HepG2 (cell line): ENCODE measurements around the gene RGS7. TPM values are rescaled to one million over a fixed set of nuclear protein-coding genes. Genes with fewer than 3 reads are reported as not detected.

Experiments
- ATAC-seq: fragments of 200-7000 bp; cut with Tn5 transposase; 3 replicates; pipeline ENCODE4 v1.9.1; 2020; ENCODE audit warnings: mild to moderate bottlenecking, moderate library complexity
- BruUV-seq: library from RNA; stranded (reverse); fragments of 400-500 nt; replicated peaks from 2 replicates; lab custom pipeline; 2021; lab: Mats Ljungman, UMichigan
- CTCF ChIA-PET: fragments of 300-600 bp; formaldehyde crosslinking; extraction: SDS; loops from one replicate; lab custom pipeline; 2021; ENCODE audit warnings: low total read pairs, inconsistent platforms, low intra/inter-chr PET ratio; lab: Yijun Ruan, JAX
- POLR2A ChIA-PET: fragments of 350-600 bp; sonication (Branson Sonifier 250); formaldehyde crosslinking; loops from one replicate; lab custom pipeline; 2020; ENCODE audit warnings: antibody characterized with exemption, inconsistent platforms; lab: Yijun Ruan, JAX
- DNase-seq: peaks from one replicate; pipeline ENCODE4 v3.0.0-alpha.2; 2015; ENCODE audit warnings: low spot score
- FAIRE-seq: peaks from 3 replicates; lab custom pipeline; 2011; peaks lifted over from hg19 to GRCh38; lab: Jason Lieb, UNC
- H2AFZ ChIP-seq: one replicate; pipeline ENCODE4 v1.6.1; 2011; ENCODE audit warnings: low read length, inconsistent platforms
- H3K27ac ChIP-seq: fragments of 300-600 bp; 3 replicates; pipeline ENCODE4 v1.8.0; 2011; ENCODE audit warnings: mixed run types, mild to moderate bottlenecking, mixed read lengths, low read length, inconsistent platforms; ENCODE audit not compliant: insufficient read depth; ENCODE audit errors: extremely low read length
- H3K27me3 ChIP-seq, 2 experiments: fragments of 200-600 bp in 1 of 2; 2 replicates in 1 of 2; 3 replicates in 1 of 2; pipeline versions ENCODE4 v1.6.0 to v1.8.0; 2011; ENCODE audit warnings: low read length in 2 of 2, mild to moderate bottlenecking in 2 of 2, moderate library complexity in 2 of 2, inconsistent platforms in 1 of 2; ENCODE audit not compliant: insufficient read depth in 2 of 2, control insufficient read depth in 1 of 2
- H3K36me3 ChIP-seq, 2 experiments: fragments of 200-600 bp in 1 of 2; replicated peaks in 1 of 2; 2 replicates in 1 of 2; 3 replicates in 1 of 2; pipeline versions ENCODE4 v1.5.1 to v1.8.0; 2011; ENCODE audit warnings: low read length in 2 of 2, inconsistent platforms in 1 of 2; ENCODE audit not compliant: insufficient read depth in 2 of 2, control insufficient read depth in 1 of 2
- H3K4me1 ChIP-seq: 2 replicates; pipeline ENCODE4 v1.5.1; 2012; ENCODE audit warnings: low read length, inconsistent platforms; ENCODE audit not compliant: insufficient read depth
- H3K4me2 ChIP-seq: 2 replicates; pipeline ENCODE4 v1.6.0; 2011; ENCODE audit warnings: low read depth, low read length, inconsistent platforms
- H3K4me3 ChIP-seq, 3 experiments: fragments of 200-600 bp in 1 of 3; sonication (generic), shearing (Covaris generic) in 1 of 3; replicated peaks in 1 of 3; 2 replicates each; pipeline ENCODE4 v1.5.1; 2011 to 2016; ENCODE audit warnings: low read length in 3 of 3, inconsistent platforms in 2 of 3, low read depth in 2 of 3, mild to moderate bottlenecking in 2 of 3, control low read depth in 1 of 3, mixed read lengths in 1 of 3; ENCODE audit not compliant: insufficient read depth in 1 of 3
- H3K79me2 ChIP-seq: one replicate; pipeline ENCODE4 v1.6.1; 2011; ENCODE audit warnings: low read length, inconsistent platforms; ENCODE audit not compliant: insufficient read depth
- H3K9ac ChIP-seq: 2 replicates; pipeline ENCODE4 v1.6.0; 2011; ENCODE audit warnings: mild to moderate bottlenecking, low read depth, low read length, inconsistent platforms; ENCODE audit not compliant: insufficient read depth
- H3K9me3 ChIP-seq: 2 replicates; pipeline ENCODE4 v1.5.1; 2012; ENCODE audit warnings: mild to moderate bottlenecking, low read length
- H4K20me1 ChIP-seq: 2 replicates; pipeline ENCODE4 v1.6.0; 2011; ENCODE audit warnings: inconsistent platforms, mild to moderate bottlenecking, low read length, moderate library complexity; ENCODE audit not compliant: insufficient read depth
- ATAD3A ChIP-seq: sonication (generic); formaldehyde crosslinking; IDR thresholded peaks from 2 replicates; pipeline ENCODE4 v1.4.0; 2020; ENCODE audit warnings: missing genetic modification reagents
- ATRX ChIP-seq: sonication (generic); formaldehyde crosslinking; IDR thresholded peaks from 2 replicates; pipeline ENCODE4 v1.4.0; 2020; ENCODE audit warnings: missing genetic modification reagents, borderline replicate concordance
- ESRRA ChIP-seq: sonication (generic); formaldehyde crosslinking; IDR thresholded peaks from 2 replicates; pipeline ENCODE4 v1.5.1; 2020; ENCODE audit warnings: mild to moderate bottlenecking, low read depth, missing genetic modification reagents
- IRX3 ChIP-seq: sonication (generic); formaldehyde crosslinking; IDR thresholded peaks from 2 replicates; pipeline ENCODE4 v1.8.1; 2023; ENCODE audit warnings: mild to moderate bottlenecking, low read depth, missing genetic modification reagents, borderline replicate concordance
- KDM5A ChIP-seq: fragments of 200-600 bp; sonication (generic); IDR thresholded peaks from 2 replicates; pipeline ENCODE4 v1.7.0; 2018; ENCODE audit warnings: antibody characterized with exemption, mild to moderate bottlenecking, low read length, borderline replicate concordance
- KLF15 ChIP-seq: sonication (generic); formaldehyde crosslinking; IDR thresholded peaks from 2 replicates; pipeline ENCODE4 v1.8.1; 2023; ENCODE audit warnings: borderline replicate concordance, mild to moderate bottlenecking, inconsistent platforms, missing genetic modification reagents, mixed read lengths
- NFAT5 ChIP-seq: sonication (generic); formaldehyde crosslinking; IDR thresholded peaks from 2 replicates; pipeline ENCODE4 v1.4.0; 2020; ENCODE audit warnings: missing genetic modification reagents
- NFIC ChIP-seq: IDR thresholded peaks from 2 replicates; pipeline ENCODE4 v1.6.1; 2012; ENCODE audit warnings: mild to moderate bottlenecking, low read length, inconsistent platforms
- REPIN1 ChIP-seq: sonication (generic); formaldehyde crosslinking; IDR thresholded peaks from 2 replicates; pipeline ENCODE4 v1.8.0; 2022; ENCODE audit warnings: missing genetic modification reagents, low read depth, mild to moderate bottlenecking, borderline replicate concordance
- XRCC5 ChIP-seq: fragments of 200-400 bp; formaldehyde crosslinking; optimal IDR thresholded peaks from 2 replicates; pipeline ENCODE3; 2017; ENCODE audit warnings: mild to moderate bottlenecking, low read length
- ZBTB7A ChIP-seq: sonication (generic); formaldehyde crosslinking; IDR thresholded peaks from 2 replicates; pipeline ENCODE4 v1.8.0; 2022; ENCODE audit warnings: mild to moderate bottlenecking, missing genetic modification reagents
- ZNF143 ChIP-seq: sonication (generic); formaldehyde crosslinking; IDR thresholded peaks from 2 replicates; pipeline ENCODE4 v1.4.0; 2020; ENCODE audit warnings: missing genetic modification reagents
- ZNF343 ChIP-seq: sonication (generic); formaldehyde crosslinking; IDR thresholded peaks from 2 replicates; pipeline ENCODE4 v1.4.0; 2020; ENCODE audit warnings: mild to moderate bottlenecking, missing genetic modification reagents
- ZNF766 ChIP-seq: sonication (generic); formaldehyde crosslinking; IDR thresholded peaks from 2 replicates; pipeline ENCODE4 v1.5.0; 2020; ENCODE audit warnings: missing genetic modification reagents, borderline replicate concordance
- ZNF777 ChIP-seq: sonication (generic); formaldehyde crosslinking; IDR thresholded peaks from 2 replicates; pipeline ENCODE4 v1.4.0; 2020; ENCODE audit warnings: missing genetic modification reagents
- ZNF800 ChIP-seq: sonication (generic); formaldehyde crosslinking; IDR thresholded peaks from 2 replicates; pipeline ENCODE4 v1.4.0; 2020; ENCODE audit warnings: missing genetic modification reagents
- ZSCAN21 ChIP-seq: sonication (generic); formaldehyde crosslinking; IDR thresholded peaks from 2 replicates; pipeline ENCODE4 v1.8.0; 2022; ENCODE audit warnings: mild to moderate bottlenecking, missing genetic modification reagents, moderate library complexity, borderline replicate concordance
- ZSCAN25 ChIP-seq: sonication (generic); formaldehyde crosslinking; IDR thresholded peaks from 2 replicates; pipeline ENCODE4 v1.8.0; 2022; ENCODE audit warnings: mild to moderate bottlenecking, missing genetic modification reagents
- ZSCAN31 ChIP-seq: sonication (generic); formaldehyde crosslinking; IDR thresholded peaks from 2 replicates; pipeline ENCODE4 v1.5.0; 2020; ENCODE audit warnings: low read depth, mild to moderate bottlenecking, missing genetic modification reagents
- WGBS: methylation state at CpG from one replicate; pipeline ENCODE4 v1.1.6; 2017; ENCODE audit warnings: low lambda C conversion rate; 5-methylcytosine and 5-hydroxymethylcytosine counted together
- in situ Hi-C: cut with HindIII; loops from 2 replicates; pipeline ENCODE4 v1.10.0; 2017; ENCODE audit warnings: low pct_unique_long_range_greater_than_20kb; ENCODE audit not compliant: extremely low pct_ligation_motif_present
- intact Hi-C: fragments of 100-400 bp; cut with micrococcal nuclease; formaldehyde crosslinking; loops from one replicate; pipeline ENCODE4 v1.10.0; 2022; ENCODE audit not compliant: unreplicated experiment
- polyA plus RNA-seq, 8 experiments: library from polyadenylated mRNA; depleted of rRNA in 3 of 8; stranded (reverse) in 7 of 8; unstranded in 1 of 8; fragments of >200 nt; fragmentation: Illumina TruSeq in 4 of 8; extraction: Trizol in 4 of 8; gene quantifications; 2 replicates each; pipeline versions ENCODE4 v1.2.1 to v1.2.3, GENCODE V29; 2011 to 2016; ENCODE audit warnings: low read depth in 4 of 8, missing spikeins in 1 of 8, mixed read lengths in 1 of 8; ENCODE audit not compliant: insufficient read depth in 1 of 8
- total RNA-seq, 5 experiments: library from RNA; depleted of rRNA; stranded (reverse); fragments of >200 nt; fragmentation: Illumina TruSeq; extraction: Trizol; gene quantifications; 2 replicates each; pipeline ENCODE4 v1.2.3, GENCODE V29; 2016; ENCODE audit warnings: low read depth in 1 of 5

Gene RGS7
- total and polyA plus RNA-seq, 2 of the 13 experiments (the other 11 are each of a cell fraction or from before 2014, with no cell fraction given): not detected

GRCh38 chr1:241275226-241275625, 81.8 kb downstream of the RGS7 start:
- H3K9me3 ChIP-seq: peaks cover 44% of the 10 kb centered on the region
- TF ChIP-seq ZNF766 (no peak), KLF15 (CRISPR knock-in tag) (no peak), ZNF800 (CRISPR knock-in tag) (no peak), ZBTB7A (CRISPR knock-in tag) (no peak), ZNF777 (CRISPR knock-in tag) (no peak), XRCC5 (no peak), NFAT5 (CRISPR knock-in tag) (no peak), ZSCAN21 (CRISPR knock-in tag) (no peak), ATAD3A (CRISPR knock-in tag) (no peak), ZSCAN31 (no peak), ZNF343 (CRISPR knock-in tag) (no peak), ESRRA (no peak), ZSCAN25 (CRISPR knock-in tag) (no peak), REPIN1 (CRISPR knock-in tag) (no peak), KDM5A (no peak), ZNF143 (CRISPR knock-in tag) (no peak), NFIC (no peak), IRX3 (CRISPR knock-in tag) (no peak), ATRX (CRISPR knock-in tag) (no peak)
- TF ChIP-seq, all 625 proteins: peak for 0
- H3K4me3 ChIP-seq: no peak overlapping the region
- DNase-seq (no peak), ATAC-seq (no peak), FAIRE-seq (no peak)
- BruUV-seq: no TSS peak
- ChIA-PET POLR2A (no interaction called here), CTCF (no interaction called here)
- intact Hi-C loops: no loop called here
- H3K9ac ChIP-seq: no peak overlapping the region
- H3K27ac ChIP-seq: no peak overlapping the region
- in situ Hi-C loops: no loop called here
- H3K4me1 ChIP-seq: no peaks in the 10 kb centered on the region
- no peaks in the 10 kb centered on the region for H4K20me1 ChIP-seq
- no peaks in the 10 kb centered on the region for H3K79me2 ChIP-seq
- H3K27me3 ChIP-seq: no peaks in the 10 kb centered on the region
- no peak overlapping the region for H3K4me2 ChIP-seq
- H3K36me3 ChIP-seq: no peaks in the 10 kb centered on the region
- H2AFZ ChIP-seq: no peak overlapping the region
- 0% methylated on average over 5 of the region's 5 CpGs for WGBS
